Measurements from ENCODE around the gene TSHR.

GRCh38 chr14:81062816-81063215 lies 107.4 kb downstream of the TSHR start:
- TF ChIP-seq CTCF (IDR thresholded peaks at IDR 0.05), result no peak
- no peak for TF ChIP-seq EP300 (IDR thresholded peaks at IDR 0.05; ENCODE audit: low read depth)
